ENCODE data around the gene FILIP1L.

The FILIP1L gene

GRCh38 chr3:100114413-100115030, at the start of gene FILIP1L:
FILIP1L (minus strand) TSS chr3:100114501.
- no peaks in the 10 kb centered on the region for H3K36me3 ChIP-seq (ENCODE audit: control insufficient read depth, insufficient read depth, low read length)
- H3K4me3 ChIP-seq (replicated peaks; ENCODE audit: low read depth, low read length): no peak within 1 kb of the TSS
- no peak for TF ChIP-seq CTCF (IDR thresholded peaks at IDR 0.05; ENCODE audit: insufficient read depth, low read length, poor library complexity, severe bottlenecking)
- H3K27me3 ChIP-seq (replicated peaks; ENCODE audit: control insufficient read depth, insufficient read depth, low read length): no peaks in the 10 kb centered on the region
- no peak for DNase-seq (ENCODE audit: extremely low read depth, insufficient read length)

- H3K27me3 ChIP-seq (replicated peaks; ENCODE audit: control insufficient read depth, insufficient read depth, low read length): no peaks in the 10 kb centered on the region
- TF ChIP-seq CTCF (IDR thresholded peaks at IDR 0.05; ENCODE audit: insufficient read depth, low read length, poor library complexity, severe bottlenecking): no peak
- H3K4me3 ChIP-seq (replicated peaks; ENCODE audit: low read depth, low read length): no peak overlapping the region
- no peak for DNase-seq (ENCODE audit: extremely low read depth, insufficient read length)
- H3K36me3 ChIP-seq (ENCODE audit: control insufficient read depth, insufficient read depth, low read length): no peaks in the 10 kb centered on the region
These were observed 49.5 kb upstream of the FILIP1L start for GRCh38 chr3:100163787-100164186.

GRCh38 chr3:100160521-100160920, 46.2 kb upstream of the FILIP1L start:
- H3K27me3 ChIP-seq (replicated peaks; ENCODE audit: control insufficient read depth, insufficient read depth, low read length): no peaks in the 10 kb centered on the region
- no peaks in the 10 kb centered on the region for H3K36me3 ChIP-seq (ENCODE audit: control insufficient read depth, insufficient read depth, low read length)
- H3K4me3 ChIP-seq (replicated peaks; ENCODE audit: low read depth, low read length): no peak overlapping the region
- no peak for DNase-seq (ENCODE audit: extremely low read depth, insufficient read length)
- no peak for TF ChIP-seq CTCF (IDR thresholded peaks at IDR 0.05; ENCODE audit: insufficient read depth, low read length, poor library complexity, severe bottlenecking)

DNA sequence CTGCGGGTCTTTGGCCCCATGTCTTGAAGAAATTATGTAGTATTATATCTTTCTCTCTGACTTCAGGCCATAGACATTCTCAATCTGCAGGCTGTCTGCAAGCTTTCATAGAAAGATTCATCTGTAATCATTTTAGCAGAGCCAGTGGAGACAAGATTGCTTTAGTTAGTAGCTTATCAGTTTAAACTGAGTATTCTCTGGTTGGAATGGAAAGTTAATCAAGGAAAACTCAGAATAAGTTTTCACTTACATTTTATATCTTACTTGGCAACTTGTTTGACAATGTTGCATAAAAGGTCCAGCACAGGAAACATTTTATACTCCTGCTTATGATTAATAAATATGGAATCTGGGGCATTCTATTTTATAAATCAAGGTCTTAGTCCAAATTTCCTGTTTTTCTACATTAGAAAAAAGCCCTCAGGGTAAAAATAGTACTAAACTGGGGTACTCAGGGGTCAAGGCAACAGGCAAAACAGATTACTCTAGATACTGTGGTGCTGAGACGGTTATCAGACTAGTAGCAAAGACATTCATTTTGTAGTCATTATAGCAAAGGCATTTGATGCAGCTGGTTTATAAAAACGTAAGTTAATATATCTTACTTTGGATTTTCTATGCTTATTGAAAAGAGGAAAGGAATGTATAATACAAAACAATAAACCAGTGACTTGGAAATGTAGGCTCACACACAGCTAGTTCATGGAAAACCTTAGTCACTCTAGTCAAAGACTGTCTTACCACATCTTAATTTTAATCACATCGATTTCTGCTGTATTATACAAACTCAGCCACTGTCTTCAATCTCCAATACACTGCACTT, 45.2 kb upstream of the FILIP1L start:
- Histone ChIP-seq H3K27me3 (replicated peaks; ENCODE audit: control insufficient read depth, insufficient read depth, low read length) (no peaks in the 10 kb centered on the region), H3K4me3 (replicated peaks; ENCODE audit: low read depth, low read length) (no peak overlapping the region), H3K36me3 (ENCODE audit: control insufficient read depth, insufficient read depth, low read length) (no peaks in the 10 kb centered on the region)
- TF ChIP-seq CTCF (IDR thresholded peaks at IDR 0.05; ENCODE audit: insufficient read depth, low read length, poor library complexity, severe bottlenecking): no peak
- no peak for DNase-seq (ENCODE audit: extremely low read depth, insufficient read length)

DNA sequence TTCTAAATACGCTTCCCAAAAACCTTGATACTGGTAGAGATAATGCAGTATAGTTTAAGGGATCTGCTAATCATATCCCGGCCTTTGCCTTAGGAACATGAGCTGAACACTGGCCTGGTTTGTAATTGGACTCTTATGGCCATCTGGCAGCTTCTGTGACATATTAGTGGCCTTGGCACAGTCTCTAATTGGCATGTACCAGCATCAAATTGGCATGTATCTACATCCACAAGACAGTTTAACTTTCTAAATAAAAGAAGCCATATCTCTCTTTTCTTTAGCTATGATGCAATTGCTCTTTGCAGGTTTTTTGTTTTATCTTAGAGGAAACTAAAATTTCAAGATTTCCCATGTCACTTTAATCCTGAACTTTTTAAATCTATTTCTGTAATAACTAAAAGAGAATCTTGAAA, 44.6 kb upstream of the FILIP1L start:
- no peak overlapping the region for H3K4me3 ChIP-seq (replicated peaks; ENCODE audit: low read depth, low read length)
- no peak for DNase-seq (ENCODE audit: extremely low read depth, insufficient read length)
- no peaks in the 10 kb centered on the region for H3K36me3 ChIP-seq (ENCODE audit: control insufficient read depth, insufficient read depth, low read length)
- no peak for TF ChIP-seq CTCF (IDR thresholded peaks at IDR 0.05; ENCODE audit: insufficient read depth, low read length, poor library complexity, severe bottlenecking)
- H3K27me3 ChIP-seq (replicated peaks; ENCODE audit: control insufficient read depth, insufficient read depth, low read length): no peaks in the 10 kb centered on the region

Data from GM06990 (cell line).